ENCODE data around the gene ZC3H12D.

DNA sequence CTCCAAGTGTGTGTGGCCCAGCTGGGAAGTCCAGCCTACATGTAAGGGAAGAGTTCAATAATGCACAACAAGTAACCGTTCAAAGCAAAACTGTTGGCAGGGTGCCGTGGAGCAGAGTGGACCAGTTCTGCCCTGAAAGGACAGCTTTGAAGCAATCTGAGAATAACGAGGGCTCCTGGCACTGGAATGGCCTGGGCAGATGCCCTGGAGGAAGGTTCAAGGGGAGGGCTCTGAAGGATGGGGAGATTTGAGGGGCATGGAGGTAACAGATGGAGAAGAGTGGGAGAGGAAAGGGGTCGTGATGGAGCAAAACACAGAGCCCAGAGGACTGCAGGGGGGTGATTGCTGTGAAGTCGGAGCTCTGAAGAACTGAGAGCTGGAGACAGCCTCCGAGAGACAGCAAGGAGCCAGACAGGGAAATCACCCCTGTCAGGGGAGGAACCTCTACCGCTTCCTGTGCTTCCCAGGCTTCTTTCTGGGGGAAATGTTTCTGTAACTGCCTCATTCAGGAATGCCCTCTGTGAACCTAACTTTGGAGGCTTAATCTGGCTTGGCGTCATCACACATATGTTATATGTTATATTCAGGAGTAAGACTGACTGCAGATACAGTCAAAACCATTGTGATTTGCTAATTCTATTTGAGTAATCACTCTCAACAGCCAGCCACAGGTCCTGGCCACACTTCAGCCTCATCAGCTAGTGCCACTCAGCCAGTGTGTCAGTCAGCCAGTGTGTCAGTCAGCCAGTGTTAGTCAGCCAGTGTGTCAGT is 41.2 kb downstream of the ZC3H12D start:
- no peak for TF ChIP-seq POLR2AphosphoS5 (IDR thresholded peaks at IDR 0.05; ENCODE audit: low read depth, low read length)
- no peak for TF ChIP-seq TAF1 (IDR thresholded peaks at IDR 0.05; ENCODE audit: borderline replicate concordance, insufficient read depth, low read length)
- no peak for TF ChIP-seq SIN3A (IDR thresholded peaks at IDR 0.05; ENCODE audit: borderline replicate concordance, insufficient read depth, low read length)
- TF ChIP-seq, protein P1, sequence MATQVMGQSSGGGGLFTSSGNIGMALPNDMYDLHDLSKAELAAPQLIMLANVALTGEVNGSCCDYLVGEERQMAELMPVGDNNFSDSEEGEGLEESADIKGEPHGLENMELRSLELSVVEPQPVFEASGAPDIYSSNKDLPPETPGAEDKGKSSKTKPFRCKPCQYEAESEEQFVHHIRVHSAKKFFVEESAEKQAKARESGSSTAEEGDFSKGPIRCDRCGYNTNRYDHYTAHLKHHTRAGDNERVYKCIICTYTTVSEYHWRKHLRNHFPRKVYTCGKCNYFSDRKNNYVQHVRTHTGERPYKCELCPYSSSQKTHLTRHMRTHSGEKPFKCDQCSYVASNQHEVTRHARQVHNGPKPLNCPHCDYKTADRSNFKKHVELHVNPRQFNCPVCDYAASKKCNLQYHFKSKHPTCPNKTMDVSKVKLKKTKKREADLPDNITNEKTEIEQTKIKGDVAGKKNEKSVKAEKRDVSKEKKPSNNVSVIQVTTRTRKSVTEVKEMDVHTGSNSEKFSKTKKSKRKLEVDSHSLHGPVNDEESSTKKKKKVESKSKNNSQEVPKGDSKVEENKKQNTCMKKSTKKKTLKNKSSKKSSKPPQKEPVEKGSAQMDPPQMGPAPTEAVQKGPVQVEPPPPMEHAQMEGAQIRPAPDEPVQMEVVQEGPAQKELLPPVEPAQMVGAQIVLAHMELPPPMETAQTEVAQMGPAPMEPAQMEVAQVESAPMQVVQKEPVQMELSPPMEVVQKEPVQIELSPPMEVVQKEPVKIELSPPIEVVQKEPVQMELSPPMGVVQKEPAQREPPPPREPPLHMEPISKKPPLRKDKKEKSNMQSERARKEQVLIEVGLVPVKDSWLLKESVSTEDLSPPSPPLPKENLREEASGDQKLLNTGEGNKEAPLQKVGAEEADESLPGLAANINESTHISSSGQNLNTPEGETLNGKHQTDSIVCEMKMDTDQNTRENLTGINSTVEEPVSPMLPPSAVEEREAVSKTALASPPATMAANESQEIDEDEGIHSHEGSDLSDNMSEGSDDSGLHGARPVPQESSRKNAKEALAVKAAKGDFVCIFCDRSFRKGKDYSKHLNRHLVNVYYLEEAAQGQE (IDR thresholded peaks at IDR 0.05; ENCODE audit: insufficient read depth in 1 of 2, low read depth in 2 of 2, low read length in 2 of 2), result no peak

Data from PFSK-1 (cell line).